Measurements from ENCODE around the gene CES4A.
"Not testable (repeated sequence)": the region's sequence is repeated elsewhere in the genome, so short reads cannot be mapped to it uniquely, and the experiment has no call there.

DNA sequence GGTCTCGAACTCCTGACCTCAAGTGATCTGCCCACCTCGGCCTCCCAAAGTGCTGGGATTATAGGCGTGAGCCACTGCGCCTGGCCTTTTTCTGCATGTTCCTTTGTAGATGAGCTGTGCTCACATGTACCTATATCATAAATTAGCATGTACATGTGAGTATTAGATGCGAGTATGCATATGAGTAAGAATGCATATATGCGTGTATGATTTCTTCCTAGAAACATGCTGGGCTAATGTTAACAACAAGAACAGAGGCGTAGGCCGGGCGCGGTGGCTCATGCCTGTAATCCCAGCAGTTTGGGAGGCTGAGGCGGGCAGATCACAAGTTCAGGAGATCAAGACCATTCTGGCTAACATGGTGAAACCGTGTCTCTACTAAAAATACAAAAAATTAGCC lies 5.2 kb downstream of the CES4A start:
- TF ChIP-seq, protein P1, sequence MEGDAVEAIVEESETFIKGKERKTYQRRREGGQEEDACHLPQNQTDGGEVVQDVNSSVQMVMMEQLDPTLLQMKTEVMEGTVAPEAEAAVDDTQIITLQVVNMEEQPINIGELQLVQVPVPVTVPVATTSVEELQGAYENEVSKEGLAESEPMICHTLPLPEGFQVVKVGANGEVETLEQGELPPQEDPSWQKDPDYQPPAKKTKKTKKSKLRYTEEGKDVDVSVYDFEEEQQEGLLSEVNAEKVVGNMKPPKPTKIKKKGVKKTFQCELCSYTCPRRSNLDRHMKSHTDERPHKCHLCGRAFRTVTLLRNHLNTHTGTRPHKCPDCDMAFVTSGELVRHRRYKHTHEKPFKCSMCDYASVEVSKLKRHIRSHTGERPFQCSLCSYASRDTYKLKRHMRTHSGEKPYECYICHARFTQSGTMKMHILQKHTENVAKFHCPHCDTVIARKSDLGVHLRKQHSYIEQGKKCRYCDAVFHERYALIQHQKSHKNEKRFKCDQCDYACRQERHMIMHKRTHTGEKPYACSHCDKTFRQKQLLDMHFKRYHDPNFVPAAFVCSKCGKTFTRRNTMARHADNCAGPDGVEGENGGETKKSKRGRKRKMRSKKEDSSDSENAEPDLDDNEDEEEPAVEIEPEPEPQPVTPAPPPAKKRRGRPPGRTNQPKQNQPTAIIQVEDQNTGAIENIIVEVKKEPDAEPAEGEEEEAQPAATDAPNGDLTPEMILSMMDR (conservative IDR thresholded peaks at IDR 0.05 in 1 of 2, IDR thresholded peaks at IDR 0.05 in 1 of 2; ENCODE audit: low read depth in 1 of 2, low read length in 2 of 2) = not testable (repeated sequence)
- TF ChIP-seq EZH2 (IDR thresholded peaks at IDR 0.05; ENCODE audit: low read length, missing control alignments) = not testable (repeated sequence)

Data from fibroblast of lung (primary cell).